HG02571 (cell line): ENCODE measurements around the gene CDKN2B-AS1.

Source experiments
- ATAC-seq: cut with Tn5 transposase; IDR thresholded peaks from one replicate; pipeline ENCODE4 v1.9.1; 2021; ENCODE audit warnings: mild to moderate bottlenecking, moderate library complexity; ENCODE audit not compliant: unreplicated experiment

Gene CDKN2B-AS1

DNA sequence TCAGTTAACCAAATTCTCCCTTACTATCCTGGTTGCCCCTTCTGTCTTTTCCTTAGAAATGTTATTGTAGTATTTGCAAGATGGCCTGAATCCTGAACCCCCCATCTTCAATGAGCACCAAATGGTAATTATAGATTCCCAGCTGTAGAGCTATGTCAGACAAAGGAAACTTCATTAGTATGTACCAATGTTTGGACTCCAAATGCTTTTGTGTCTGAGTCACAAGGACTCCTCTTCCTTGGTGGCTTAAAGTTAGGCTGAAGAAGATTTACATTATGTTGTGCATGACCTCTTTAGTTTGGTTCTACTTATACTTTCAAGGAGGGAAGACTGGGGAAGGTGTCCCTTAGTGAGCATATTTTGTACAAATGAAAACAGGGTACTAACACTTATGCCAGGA, 120.4 kb downstream of the CDKN2B-AS1 start:
- ATAC-seq = no peak

- no peak for ATAC-seq
Observed at GRCh38 chr9:22116758-22117157, 122.2 kb downstream of the CDKN2B-AS1 start.

DNA sequence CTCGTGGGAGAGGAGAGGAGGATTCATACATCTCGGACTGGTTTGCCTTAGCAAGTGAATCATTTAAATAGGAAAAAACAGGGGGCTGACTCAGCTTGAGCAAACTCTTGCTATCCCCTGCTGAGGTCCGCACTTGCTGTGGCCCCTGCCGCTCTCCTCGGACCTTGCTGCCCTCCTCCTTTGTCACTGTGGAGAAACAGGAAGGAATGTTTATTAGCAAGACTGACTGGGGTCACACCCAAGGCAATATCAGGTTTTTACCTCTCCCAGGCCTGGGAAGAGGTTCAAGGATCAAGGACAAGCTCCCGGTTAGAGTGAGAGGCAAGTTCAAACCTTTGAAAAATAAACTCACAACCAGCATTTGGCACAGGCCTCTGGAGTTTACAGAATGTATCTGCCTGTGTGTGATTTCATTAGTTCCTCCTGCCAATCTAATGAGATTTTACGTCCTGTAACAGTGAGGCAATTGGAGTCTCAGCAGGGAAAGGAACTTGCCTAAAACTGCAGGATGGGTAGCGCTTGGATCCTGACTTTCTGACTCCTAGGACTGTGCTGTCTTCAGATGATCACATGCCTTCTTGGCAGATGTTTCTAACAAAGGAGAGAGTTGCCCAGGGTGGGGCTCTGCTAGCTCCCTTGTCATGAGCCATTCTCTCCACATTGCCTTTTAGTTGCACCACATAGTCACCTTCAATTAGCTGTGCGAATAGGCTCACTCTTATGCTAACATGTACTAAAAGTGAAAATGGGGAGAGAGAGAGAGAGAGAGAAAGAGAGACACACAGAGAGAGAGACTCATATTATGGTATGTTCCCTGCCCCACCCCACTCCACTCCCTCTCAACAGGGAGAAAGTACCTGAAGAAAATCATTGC, 123.2 kb downstream of the CDKN2B-AS1 start:
- ATAC-seq = no peak

GRCh38 chr9:22118810-22119521, 124.4 kb downstream of the CDKN2B-AS1 start:
- ATAC-seq = no peak

- no peak for ATAC-seq
Observed at GRCh38 chr9:22119522-22120158, 125.0 kb downstream of the CDKN2B-AS1 start.

- ATAC-seq = no peak
Observed at GRCh38 chr9:22120159-22120549, 125.6 kb downstream of the CDKN2B-AS1 start.

GRCh38 chr9:22120595-22120994, 126.0 kb downstream of the CDKN2B-AS1 start:
- no peak for ATAC-seq

GRCh38 chr9:22124263-22125011, 129.8 kb downstream of the CDKN2B-AS1 start:
- no peak for ATAC-seq

- ATAC-seq = no peak
Observed at GRCh38 chr9:22129133-22129532, 134.5 kb downstream of the CDKN2B-AS1 start.

- no peak for ATAC-seq
Observed at GRCh38 chr9:22129633-22130032, 135.0 kb downstream of the CDKN2B-AS1 start.

DNA sequence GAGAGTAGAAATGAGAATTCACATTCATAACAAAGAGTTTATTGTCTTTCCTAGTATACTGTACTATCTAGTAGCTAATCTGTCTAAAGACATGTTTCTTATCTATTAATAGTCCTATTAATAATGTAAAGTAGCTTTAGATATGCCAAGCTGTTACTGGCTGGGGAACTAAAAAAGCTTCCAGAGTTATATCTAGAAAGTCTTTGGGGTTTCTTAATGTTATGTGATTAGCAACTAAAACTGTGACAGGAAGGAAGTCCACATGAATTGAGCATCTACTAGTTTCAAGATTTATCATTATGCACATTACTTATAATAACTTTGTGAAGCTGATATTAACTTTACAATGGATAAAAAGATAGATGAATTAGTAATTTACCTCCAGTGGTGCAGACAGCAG, 137.2 kb downstream of the CDKN2B-AS1 start:
- no peak for ATAC-seq

GRCh38 chr9:22134390-22134789, 139.8 kb downstream of the CDKN2B-AS1 start:
- ATAC-seq = no peak

GRCh38 chr9:22136461-22137096, 142.0 kb downstream of the CDKN2B-AS1 start:
- no peak for ATAC-seq

DNA sequence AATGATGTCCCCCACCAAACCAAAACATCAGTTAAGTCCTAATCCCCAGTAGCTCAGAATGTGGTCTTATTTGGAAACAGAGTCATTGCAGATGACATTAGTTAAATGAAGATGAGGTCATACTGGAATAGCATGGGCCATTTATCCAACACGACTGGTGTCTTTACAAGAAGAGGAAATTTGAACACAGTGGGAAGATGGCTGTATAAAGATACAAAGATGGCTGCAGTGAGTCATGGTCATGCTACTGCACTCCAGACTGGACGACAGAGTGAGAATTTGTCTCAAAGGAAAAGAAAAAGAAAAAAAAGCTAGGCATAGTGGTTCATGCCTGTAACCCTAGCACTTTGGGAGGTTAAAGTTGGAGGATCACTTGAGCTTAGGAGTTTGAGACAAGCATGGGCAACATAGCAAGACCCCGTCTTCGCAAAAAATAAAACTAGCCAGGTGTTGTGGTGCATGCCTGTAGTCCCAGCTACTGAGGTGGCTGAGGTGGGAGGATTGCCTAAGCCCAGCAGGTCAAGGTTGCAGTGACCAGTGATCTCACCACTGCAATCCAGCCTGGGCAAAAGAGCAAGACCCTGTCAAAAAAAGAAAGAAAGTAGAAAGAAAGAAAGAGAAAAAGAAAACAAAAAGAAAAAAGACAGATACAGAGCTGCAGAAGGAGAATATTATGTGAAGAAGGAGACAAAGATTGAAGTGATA, 144.5 kb downstream of the CDKN2B-AS1 start:
- no peak for ATAC-seq

DNA sequence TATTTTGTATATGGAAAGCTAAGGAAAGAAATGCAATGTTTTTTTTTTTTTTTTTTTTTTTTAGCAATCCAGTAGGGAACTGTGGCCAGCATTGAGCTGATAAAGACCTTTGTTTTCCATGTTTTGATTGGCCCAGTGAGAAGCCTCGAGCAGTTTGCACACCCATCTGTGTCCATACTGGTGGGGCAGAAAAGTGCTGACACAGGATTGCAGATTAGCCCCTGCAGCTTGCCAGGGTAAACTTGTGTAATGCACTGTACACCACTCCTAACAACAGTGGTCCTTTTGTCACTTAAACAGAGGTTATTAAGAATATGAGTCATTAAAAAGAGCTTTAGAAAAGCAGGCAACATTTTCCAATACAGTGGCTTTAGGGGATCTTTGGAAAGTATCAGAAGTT, 147.3 kb downstream of the CDKN2B-AS1 start:
- no peak for ATAC-seq

DNA sequence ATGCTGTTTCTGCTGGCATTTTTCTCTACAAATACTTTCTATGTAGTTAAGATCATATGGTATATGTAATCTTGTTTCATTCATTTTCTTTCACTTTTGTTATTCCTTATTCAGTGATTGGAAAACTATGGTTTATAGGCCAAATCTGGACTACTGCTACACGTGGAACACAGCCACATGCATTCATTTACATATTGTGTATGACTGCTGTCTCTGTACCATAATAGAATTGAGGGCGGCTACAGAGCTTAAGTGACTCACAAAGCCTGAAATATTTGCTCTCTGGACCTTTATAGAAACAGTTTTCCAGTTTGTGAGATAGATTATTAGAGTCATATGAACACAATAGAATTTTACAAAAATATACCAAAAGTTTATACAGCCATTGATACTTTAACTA, 148.1 kb downstream of the CDKN2B-AS1 start:
- no peak for ATAC-seq

GRCh38 chr9:22143799-22144625, 149.4 kb downstream of the CDKN2B-AS1 start:
- no peak for ATAC-seq

DNA sequence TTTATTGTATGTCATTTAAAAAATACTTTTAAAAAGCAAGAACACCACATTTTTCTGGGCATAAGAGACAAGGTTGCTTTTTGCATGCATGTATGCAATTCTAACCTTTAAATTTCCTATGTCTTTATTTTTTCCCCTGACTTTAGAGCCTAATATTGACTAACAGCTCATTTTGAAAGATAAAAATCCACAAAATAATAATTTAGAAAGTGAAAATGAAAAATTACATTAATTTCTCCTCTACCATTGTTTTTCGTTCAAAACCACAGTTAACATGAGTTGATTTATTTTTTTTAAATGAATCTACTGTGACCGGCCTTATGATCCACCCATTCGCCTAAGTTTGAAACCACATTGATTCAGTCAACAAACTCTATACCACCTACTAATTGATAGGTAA, 152.0 kb downstream of the CDKN2B-AS1 start:
- ATAC-seq = no peak
